Measurements from ENCODE around the gene CAMK1D.
"Not testable (repeated sequence)": the region's sequence is repeated elsewhere in the genome, so short reads cannot be mapped to it uniquely, and the experiment has no call there.

CAMK1D gene

DNA sequence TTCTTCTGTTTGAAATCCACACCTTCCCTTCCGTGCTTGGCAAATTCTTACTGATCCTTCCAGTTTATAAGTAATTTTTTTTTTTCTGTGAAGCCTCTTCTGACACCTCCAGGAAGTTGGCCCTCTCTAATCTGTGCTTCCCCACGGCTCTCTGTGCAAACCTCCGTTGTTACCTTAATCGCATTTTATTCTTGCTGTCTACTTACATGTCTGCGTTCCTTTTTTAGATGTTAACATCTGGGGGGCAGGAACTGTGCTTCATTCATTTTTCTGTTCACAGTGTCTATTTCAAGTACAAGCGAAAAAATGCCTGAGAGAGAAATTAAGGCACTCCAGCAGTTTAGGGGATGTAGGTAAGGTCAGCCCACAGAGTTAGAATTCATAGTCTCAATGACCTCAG, 8.4 kb upstream of the CAMK1D start:
- DNase-seq = no peak
- no peak for ATAC-seq

GRCh38 chr10:12341526-12341925, 7.8 kb upstream of the CAMK1D start:
- DNase-seq = no peak
- ATAC-seq = no peak

DNA sequence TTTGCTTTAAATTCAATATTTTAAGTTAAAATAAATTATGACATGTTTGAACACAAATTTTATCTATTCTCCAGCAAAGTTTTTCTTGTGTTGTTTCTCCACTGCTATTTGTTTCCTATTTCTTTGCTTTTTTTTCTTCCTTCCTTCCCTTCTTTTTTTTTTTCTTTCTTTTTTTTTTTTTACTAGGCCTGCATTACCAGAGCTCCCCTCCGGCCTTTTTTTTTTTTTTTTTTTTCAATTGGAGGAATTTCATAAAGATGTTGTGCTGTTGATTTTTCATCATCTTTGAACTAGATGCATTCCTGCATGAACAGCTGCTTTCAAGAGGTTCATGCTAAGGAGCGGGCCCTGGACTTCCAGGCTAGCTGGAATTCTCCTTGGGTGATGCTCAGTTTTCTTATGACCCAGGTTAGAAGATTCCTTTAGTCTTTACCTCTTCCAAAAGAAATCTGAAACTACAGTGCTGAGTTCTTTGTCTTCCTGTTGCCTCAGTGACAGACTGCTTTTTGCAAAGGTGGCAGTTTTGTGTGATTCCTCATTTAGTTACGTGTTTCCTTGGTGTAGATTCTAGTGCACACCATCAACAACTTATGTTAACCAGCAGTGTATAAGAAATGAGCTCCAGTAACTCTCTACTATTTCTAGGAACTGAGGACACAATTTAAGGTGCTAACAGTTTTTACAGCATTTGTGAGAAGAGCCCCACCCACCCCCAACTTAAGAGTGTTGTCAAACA, 4.8 kb upstream of the CAMK1D start:
- ATAC-seq (no peak), DNase-seq (no peak)

- DNase-seq (no peak), ATAC-seq (no peak)
Measured at GRCh38 chr10:12346707-12347106, 2.6 kb upstream of the CAMK1D start.

- DNase-seq (no peak), ATAC-seq (no peak)
Measured at GRCh38 chr10:12348294-12348869, 965 bp upstream of the CAMK1D start.

DNA sequence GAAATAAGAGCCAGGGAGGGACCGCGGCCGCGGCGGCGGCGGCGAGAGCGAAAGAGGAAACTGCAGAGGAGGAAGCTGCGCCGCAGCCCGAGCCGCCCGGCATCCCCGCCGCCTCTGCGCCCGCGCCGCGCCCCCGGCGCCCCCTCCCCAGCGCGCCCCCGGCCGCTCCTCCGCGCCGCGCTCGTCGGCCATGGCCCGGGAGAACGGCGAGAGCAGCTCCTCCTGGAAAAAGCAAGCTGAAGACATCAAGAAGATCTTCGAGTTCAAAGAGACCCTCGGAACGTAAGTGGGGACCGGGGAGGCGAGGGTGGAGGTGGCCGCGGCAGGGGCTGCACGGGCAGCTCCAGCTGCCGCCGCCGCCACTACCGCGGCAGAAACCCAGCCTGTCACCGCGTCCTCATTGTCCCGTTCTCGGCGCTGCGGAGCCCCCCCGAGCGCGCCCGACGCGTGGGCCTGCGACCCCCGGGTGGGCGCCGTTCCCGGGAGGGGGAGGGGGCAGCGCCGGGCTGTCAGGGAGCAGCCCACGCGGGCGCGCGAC, 351 bp downstream of the CAMK1D start:
- no peak for DNase-seq
- no peak for ATAC-seq

DNA sequence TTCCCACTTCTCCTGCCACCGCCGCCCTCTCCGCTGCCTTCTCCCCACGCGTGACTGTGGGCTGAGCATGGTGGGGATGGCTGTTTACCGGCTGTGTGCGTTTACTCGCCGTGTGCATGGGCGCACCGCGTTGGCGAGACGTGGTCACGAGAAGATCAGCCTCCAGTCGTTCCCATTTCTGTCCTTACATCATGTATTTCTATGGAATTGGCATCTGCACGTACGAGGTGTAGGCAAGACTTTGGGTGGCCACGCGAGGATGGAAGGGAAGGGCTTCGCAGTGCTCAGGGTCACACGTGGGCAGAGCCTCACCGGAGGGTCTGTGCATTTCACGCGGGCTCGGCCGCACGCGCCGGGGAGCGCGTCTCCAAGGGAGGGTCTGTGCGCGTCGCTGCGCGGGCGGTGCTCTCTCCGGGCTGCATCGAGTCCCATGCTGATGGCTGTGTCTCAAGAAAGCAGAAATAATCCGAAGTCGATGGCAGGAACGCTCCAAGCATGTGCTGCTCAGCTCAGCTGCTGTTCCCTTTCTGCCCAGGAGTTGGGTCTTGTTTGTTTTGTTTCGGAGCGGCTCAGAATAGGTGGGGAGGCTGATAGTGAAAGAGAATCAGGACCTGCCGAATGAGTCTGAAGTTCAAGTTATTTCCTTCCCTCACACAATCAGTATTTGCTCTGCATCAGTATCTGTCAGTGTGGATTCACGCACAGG, 973 bp downstream of the CAMK1D start:
- peak; percentile 37 for ATAC-seq
- peak; percentile 48 for DNase-seq

DNA sequence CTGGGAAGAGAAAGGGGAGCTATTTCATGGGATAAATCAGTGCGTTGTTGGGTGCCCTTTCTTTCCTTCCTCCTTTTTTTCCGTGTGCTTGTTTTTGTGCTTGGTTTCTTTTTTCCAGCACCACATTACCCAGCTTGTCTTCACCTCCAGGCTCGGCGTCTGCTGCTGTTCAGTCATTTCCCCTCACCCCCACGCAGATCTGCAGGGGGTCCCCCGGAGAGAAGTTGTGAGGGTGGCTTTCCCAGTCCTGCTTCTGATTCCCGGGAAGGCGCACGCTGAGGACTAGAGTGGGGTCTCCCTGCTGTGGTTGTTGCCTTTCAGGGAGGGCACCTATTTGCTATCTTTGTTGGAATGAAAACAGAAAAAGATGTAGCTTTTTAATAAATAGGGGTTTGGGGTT, 1.6 kb downstream of the CAMK1D start:
- peak; percentile 31 for DNase-seq
- no peak for ATAC-seq

GRCh38 chr10:12351447-12351846, 2.1 kb downstream of the CAMK1D start:
- ATAC-seq (no peak), DNase-seq (peak; percentile 37)

DNA sequence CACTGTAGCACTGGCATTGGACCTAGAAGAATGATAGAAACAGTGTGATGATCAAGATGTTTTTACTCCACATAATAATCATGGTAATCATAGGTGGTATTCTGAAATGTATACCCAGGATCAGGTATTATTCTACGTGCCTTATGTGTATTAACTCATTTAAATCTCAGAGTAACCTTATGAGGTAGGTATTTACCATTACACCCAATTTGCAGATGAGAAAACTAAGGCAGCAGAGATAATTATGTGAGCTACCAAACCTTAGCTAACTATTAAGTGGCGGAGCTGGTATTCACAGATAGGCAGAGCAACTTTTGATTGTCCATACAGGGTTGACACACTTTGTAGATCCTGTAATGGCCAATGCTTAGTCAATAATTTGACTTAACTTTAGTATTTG, 2.5 kb downstream of the CAMK1D start:
- ATAC-seq = no peak
- no peak for DNase-seq

DNA sequence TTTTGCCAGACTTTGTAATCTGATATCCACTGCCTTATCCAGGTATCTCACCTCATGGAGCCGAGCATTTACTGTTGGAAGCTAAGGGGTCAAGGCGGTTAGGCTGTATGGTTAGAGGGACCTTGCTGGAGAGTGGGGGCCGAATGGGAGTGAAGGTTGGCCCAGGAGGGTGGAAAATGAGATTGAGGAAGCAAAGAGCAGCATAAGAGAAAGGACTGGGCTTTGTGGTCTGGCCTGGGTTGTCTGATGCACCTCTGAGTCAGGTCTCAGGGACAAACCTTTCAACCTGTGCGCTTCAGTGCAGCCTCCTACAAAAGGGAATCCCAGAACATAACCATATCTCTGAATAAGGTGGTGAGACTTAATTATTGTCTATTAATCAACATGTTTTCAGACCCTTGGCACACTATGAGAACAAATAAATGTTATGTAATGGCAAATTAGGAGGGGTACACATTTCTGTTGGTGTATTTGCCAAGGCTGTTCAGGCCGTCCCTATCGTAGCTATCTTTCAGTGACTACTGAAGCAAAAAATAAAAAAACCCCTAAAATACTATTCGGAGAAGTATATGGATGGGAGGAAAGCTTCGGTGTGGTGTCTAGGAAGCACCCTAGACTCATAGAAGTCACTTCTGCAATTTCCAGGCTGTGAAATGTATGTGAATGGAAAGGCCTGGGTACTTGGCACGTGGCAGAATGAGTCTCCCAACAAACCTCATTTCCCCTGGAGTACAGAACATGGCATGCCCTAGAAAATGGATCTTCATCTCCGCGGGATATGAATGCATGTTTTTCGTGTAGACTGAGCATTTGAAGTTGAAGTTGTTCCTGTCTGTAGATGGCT, 4.3 kb downstream of the CAMK1D start:
- DNase-seq = no peak
- ATAC-seq = peak; percentile 9

DNA sequence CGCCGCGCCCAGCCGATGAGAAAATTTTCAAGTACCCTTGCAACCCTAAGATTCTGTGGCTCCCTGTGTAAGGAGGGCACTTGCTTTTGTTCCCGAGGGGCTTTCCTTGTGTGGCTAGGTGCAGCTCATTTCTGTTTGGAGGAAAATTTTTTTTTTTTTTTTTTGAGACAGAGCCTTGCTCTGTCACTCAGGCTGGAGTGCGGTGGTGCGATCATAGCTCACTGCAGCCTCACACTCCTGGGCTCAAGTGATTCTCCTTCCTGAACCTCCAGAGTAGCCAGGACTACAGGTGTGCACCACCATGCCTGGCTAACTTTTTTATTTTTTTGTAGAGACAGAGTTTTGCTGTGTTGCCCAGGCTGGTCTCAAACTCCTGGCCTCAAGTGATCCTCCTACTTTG, 5.3 kb downstream of the CAMK1D start:
- ATAC-seq, DNase-seq: not testable (repeated sequence)

- ATAC-seq (no peak), DNase-seq (no peak)
Measured at GRCh38 chr10:12355384-12355783, 6.0 kb downstream of the CAMK1D start.

- ATAC-seq (no peak), DNase-seq (no peak)
Measured at GRCh38 chr10:12357525-12358151, 8.3 kb downstream of the CAMK1D start.

- peak; percentile 67 for ATAC-seq
- peak; percentile 28 for DNase-seq
Measured at GRCh38 chr10:12358863-12359564, 9.7 kb downstream of the CAMK1D start.

GRCh38 chr10:12360461-12360860, 11.1 kb downstream of the CAMK1D start:
- DNase-seq (no peak), ATAC-seq (no peak)

- ATAC-seq, DNase-seq: not testable (repeated sequence)
Measured at GRCh38 chr10:12361115-12361514, 11.8 kb downstream of the CAMK1D start.

GRCh38 chr10:12364559-12364958, 15.2 kb downstream of the CAMK1D start:
- DNase-seq (no peak), ATAC-seq (no peak)

DNA sequence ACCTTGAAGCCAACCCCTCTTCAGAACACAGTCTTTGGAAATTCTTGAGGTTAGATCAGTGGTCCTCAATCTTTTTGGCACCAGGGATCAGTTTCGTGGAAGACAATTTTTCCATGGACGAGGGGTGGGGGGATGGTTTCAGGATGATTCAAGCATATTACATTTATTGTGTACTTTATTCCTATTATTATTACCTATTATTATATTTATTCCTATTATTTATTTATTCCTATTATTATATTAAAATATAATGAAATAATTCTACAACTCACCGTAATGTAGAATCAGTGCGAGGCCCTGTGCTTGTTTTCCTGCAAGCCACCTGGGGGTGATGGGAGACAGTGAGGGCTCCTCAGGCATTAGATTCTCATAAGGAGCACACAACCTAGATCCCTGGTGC, 17.9 kb downstream of the CAMK1D start:
- no peak for DNase-seq
- ATAC-seq = no peak

DNA sequence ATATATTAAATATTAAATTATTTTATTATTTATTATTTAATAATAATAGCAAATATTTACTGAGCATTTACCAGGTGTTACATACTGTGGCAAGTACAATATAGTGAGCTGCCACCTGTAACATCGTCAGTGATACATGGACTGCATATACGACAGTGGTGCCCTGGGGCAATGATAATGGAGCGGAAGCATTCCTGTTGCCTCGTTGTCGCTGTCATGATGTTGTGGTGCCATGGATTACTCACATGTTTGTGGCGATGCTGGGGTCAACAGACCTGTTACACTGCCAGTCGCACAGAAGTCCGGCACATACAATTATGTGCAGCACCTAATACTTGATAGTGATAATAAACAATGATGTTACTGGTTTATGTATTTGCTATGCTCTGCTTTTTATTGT, 20.6 kb downstream of the CAMK1D start:
- ATAC-seq (no peak), DNase-seq (no peak)

GRCh38 chr10:12372846-12373245, 23.5 kb downstream of the CAMK1D start:
- no peak for ATAC-seq
- DNase-seq = no peak

Data from stimulated activated naive CD8-positive, alpha-beta T cell treated with anti-CD3 and anti-CD28 coated beads, Interleukin-15, Interleukin-2, amounts not matched to agents 100 U/mL and 50 U/mL, for 24 hours (primary cell).